Measurements from ENCODE around the gene PAPSS2.
"Not testable (repeated sequence)": the region's sequence is repeated elsewhere in the genome, so short reads cannot be mapped to it uniquely, and the experiment has no call there.

PAPSS2 gene

DNA sequence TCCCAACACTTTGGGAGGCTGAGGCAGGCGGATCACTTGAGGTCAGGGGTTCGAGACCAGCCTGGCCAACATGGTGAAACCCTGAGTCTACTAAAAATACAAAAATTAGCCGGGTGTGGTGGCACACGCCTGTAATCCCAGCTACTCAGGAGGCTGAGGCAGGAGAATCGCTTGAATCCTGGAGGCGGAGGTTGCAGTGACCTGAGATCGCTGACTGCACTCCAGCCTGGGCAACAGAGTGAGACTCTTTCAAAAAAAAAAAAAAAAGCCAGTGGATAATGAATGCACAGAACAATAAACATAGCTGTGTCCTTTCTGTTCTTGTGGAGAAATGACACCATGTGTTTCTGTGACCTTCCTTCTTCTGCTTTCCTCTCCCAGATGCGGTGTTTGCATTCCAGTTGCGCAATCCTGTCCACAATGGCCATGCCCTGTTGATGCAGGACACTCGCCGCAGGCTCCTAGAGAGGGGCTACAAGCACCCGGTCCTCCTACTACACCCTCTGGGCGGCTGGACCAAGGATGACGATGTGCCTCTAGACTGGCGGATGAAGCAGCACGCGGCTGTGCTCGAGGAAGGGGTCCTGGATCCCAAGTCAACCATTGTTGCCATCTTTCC lies 83.4 kb downstream of the PAPSS2 start:
- not testable (repeated sequence) for H3K9me3 ChIP-seq (ENCODE audit: control insufficient read depth, low read length); H3K27ac ChIP-seq (ENCODE audit: insufficient read depth, low read depth, low read length, poor library complexity, severe bottlenecking); H3K4me3 ChIP-seq (ENCODE audit: insufficient read depth, low read depth, low read length); H3K36me3 ChIP-seq (ENCODE audit: control insufficient read depth, insufficient read depth, low read length); H3K4me1 ChIP-seq (ENCODE audit: control insufficient read depth, insufficient read depth, low read length); H3K27me3 ChIP-seq (ENCODE audit: control insufficient read depth, insufficient read depth, low read length, poor library complexity, severe bottlenecking)
- 96% methylated on average over 18 of the region's 18 CpGs for WGBS, 2 experiments

DNA sequence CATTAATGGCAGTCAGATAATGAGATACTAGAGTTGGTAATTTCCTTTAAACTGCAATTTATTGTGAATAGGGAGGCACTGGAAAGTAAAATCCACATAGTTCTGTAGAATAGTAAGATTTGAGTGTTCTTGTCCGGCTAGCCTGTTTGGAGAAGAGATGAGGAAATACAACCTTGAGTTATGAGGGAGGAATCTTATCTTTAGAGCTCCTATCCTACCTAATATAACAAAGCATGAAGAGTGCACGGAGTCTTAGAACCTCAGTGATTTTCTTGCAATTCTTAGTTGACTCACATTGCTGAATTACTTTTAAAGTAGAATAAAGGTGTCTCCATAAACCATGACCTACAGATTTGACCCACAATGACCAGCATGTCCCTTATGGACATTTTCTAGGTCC lies 84.9 kb downstream of the PAPSS2 start:
- no peaks in the 10 kb centered on the region for H3K9me3 ChIP-seq (ENCODE audit: control insufficient read depth, low read length)
- no peaks in the 10 kb centered on the region for H3K4me1 ChIP-seq (ENCODE audit: control insufficient read depth, insufficient read depth, low read length)
- H3K4me3 ChIP-seq (ENCODE audit: insufficient read depth, low read depth, low read length): no peak overlapping the region
- no peaks in the 10 kb centered on the region for H3K36me3 ChIP-seq (ENCODE audit: control insufficient read depth, insufficient read depth, low read length)
- no peak overlapping the region for H3K27ac ChIP-seq (ENCODE audit: insufficient read depth, low read depth, low read length, poor library complexity, severe bottlenecking)
- 92 to 100% methylated on average over 2 of the region's 2 CpGs for WGBS, 2 experiments
- H3K27me3 ChIP-seq (ENCODE audit: control insufficient read depth, insufficient read depth, low read length, poor library complexity, severe bottlenecking): no peaks in the 10 kb centered on the region

DNA sequence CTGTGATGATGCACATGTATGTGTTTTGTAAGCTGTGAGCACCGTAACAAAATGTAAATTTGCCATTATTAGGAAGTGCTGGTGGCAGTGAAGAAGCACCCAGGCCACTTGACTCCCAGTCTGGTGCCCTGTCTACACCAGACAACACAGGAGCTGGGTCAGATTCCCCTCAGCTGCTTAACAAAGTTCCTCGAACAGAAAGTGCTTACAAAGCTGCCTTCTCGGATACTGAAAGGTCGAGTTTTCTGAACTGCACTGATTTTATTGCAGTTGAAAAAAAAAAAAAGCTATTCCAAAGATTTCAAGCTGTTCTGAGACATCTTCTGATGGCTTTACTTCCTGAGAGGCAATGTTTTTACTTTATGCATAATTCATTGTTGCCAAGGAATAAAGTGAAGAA lies 87.2 kb downstream of the PAPSS2 start:
- H3K27me3 ChIP-seq (ENCODE audit: control insufficient read depth, insufficient read depth, low read length, poor library complexity, severe bottlenecking): no peaks in the 10 kb centered on the region
- 88 to 93% methylated on average over 4 of the region's 4 CpGs for WGBS, 2 experiments
- H3K9me3 ChIP-seq (ENCODE audit: control insufficient read depth, low read length): no peaks in the 10 kb centered on the region
- no peak overlapping the region for H3K27ac ChIP-seq (ENCODE audit: insufficient read depth, low read depth, low read length, poor library complexity, severe bottlenecking)
- H3K4me1 ChIP-seq (ENCODE audit: control insufficient read depth, insufficient read depth, low read length): no peaks in the 10 kb centered on the region
- no peak overlapping the region for H3K4me3 ChIP-seq (ENCODE audit: insufficient read depth, low read depth, low read length)
- no peaks in the 10 kb centered on the region for H3K36me3 ChIP-seq (ENCODE audit: control insufficient read depth, insufficient read depth, low read length)

DNA sequence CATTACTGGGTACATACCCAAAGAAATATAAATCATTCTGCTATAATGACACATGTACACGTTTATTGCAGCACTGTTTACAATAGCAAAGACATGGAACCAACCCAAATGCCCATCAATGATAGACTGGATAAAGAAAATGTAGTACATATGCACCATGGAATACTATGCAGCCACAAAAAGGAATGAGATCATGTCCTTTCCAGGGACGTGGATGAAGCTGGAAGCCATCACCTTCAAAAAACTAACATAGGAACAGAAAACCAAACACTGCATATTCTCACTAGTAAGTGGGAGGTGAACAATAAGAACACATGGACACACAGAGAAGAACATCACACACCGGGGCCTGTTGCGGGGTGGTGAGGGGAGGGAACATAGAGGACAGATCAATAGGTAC lies 88.6 kb downstream of the PAPSS2 start:
- H3K4me3 ChIP-seq (ENCODE audit: insufficient read depth, low read depth, low read length); H3K36me3 ChIP-seq (ENCODE audit: control insufficient read depth, insufficient read depth, low read length); H3K27me3 ChIP-seq (ENCODE audit: control insufficient read depth, insufficient read depth, low read length, poor library complexity, severe bottlenecking); H3K27ac ChIP-seq (ENCODE audit: insufficient read depth, low read depth, low read length, poor library complexity, severe bottlenecking); H3K9me3 ChIP-seq (ENCODE audit: control insufficient read depth, low read length); H3K4me1 ChIP-seq (ENCODE audit: control insufficient read depth, insufficient read depth, low read length): not testable (repeated sequence)
- WGBS, 2 experiments: 87 to 94% methylated on average over 4 of the region's 4 CpGs

DNA sequence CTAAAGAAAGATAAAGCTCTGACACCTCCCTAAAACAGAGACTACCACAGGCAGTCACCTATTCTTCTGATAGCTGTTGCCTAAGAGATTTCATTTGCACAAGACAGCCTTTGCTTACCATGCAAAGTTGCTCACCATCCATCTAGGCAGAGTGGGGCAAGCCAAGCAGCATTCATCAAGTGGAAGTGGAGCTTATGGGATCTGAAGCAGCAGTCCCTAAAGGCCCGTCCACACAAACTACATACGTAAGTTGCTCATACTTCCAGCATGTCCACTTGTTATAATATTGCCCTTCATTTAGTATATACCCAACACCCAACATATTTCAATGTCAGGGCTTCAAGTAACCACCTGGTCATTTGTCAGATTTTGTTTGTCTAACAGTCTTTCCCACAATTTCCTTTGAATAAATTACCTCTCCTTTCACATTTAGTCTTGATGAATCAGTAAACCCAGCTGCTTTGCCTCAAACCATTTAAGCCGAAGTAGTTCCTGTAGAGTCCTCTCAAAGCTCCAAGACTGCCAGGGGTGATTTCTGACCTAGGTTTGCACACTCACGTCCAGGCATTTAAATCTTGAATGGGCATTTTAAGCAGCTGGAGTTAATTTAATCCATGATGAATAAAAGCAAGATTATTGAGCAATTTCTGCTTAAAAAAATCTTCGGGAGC lies 90.5 kb downstream of the PAPSS2 start:
- 84 to 87% methylated on average over 5 of the region's 5 CpGs for WGBS, 2 experiments
- no peak overlapping the region for H3K27ac ChIP-seq (ENCODE audit: insufficient read depth, low read depth, low read length, poor library complexity, severe bottlenecking)

DNA sequence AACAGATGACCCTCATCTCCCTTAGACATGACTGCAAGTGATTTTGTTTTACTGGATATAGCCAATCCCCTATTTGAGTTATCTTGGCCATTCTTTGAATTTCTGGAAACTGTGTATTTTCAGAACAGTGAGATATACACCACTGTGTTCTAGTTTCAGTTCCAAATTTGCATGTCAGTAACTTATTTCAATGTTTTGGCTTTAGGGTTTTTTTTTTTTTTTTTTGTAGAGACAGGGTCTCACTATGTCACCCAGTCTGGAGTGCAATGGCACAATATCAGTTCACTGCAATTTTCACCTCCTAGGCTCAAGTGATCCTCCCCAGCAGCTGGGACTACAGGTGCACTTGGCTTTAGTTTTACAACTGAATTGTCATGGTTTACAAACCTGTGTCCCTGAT lies 91.1 kb downstream of the PAPSS2 start:
- Histone ChIP-seq H3K4me1 (ENCODE audit: control insufficient read depth, insufficient read depth, low read length) (no peaks in the 10 kb centered on the region), H3K4me3 (ENCODE audit: insufficient read depth, low read depth, low read length) (no peak overlapping the region), H3K9me3 (ENCODE audit: control insufficient read depth, low read length) (no peaks in the 10 kb centered on the region), H3K36me3 (ENCODE audit: control insufficient read depth, insufficient read depth, low read length) (peaks cover 2% of the 10 kb centered on the region), H3K27me3 (ENCODE audit: control insufficient read depth, insufficient read depth, low read length, poor library complexity, severe bottlenecking) (no peaks in the 10 kb centered on the region), H3K27ac (ENCODE audit: insufficient read depth, low read depth, low read length, poor library complexity, severe bottlenecking) (no peak overlapping the region)

More for the DNA sequence above, 90.5 kb downstream of the PAPSS2 start:
- H3K9me3 ChIP-seq (ENCODE audit: control insufficient read depth, low read length): no peaks in the 10 kb centered on the region
- H3K36me3 ChIP-seq (ENCODE audit: control insufficient read depth, insufficient read depth, low read length): no peaks in the 10 kb centered on the region
- no peaks in the 10 kb centered on the region for H3K4me1 ChIP-seq (ENCODE audit: control insufficient read depth, insufficient read depth, low read length)
- no peaks in the 10 kb centered on the region for H3K27me3 ChIP-seq (ENCODE audit: control insufficient read depth, insufficient read depth, low read length, poor library complexity, severe bottlenecking)
- no peak overlapping the region for H3K4me3 ChIP-seq (ENCODE audit: insufficient read depth, low read depth, low read length)

DNA sequence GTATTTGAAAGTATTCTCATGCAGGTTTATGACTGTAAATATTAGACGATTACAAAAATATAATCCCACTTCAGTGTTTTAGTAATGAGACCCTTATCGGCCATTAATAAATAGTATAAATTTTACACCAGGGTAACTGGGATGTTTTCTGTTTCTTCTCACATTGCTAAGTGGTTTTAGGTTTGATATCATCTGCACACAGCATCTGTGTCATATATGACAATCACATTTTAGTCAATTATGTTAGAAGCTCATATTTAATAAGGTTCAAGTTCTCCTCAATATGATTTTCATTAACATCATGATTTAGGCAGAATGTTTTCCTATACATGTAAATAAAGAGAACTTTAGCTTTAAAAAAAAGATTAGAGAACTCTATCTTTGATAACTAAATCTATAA lies 91.6 kb downstream of the PAPSS2 start:
- WGBS, 2 experiments: 88 to 90% methylated on average over 2 of the region's 2 CpGs
- no peaks in the 10 kb centered on the region for H3K27me3 ChIP-seq (ENCODE audit: control insufficient read depth, insufficient read depth, low read length, poor library complexity, severe bottlenecking)
- H3K9me3 ChIP-seq (ENCODE audit: control insufficient read depth, low read length): no peaks in the 10 kb centered on the region
- H3K4me3 ChIP-seq (ENCODE audit: insufficient read depth, low read depth, low read length): no peak overlapping the region
- no peak overlapping the region for H3K27ac ChIP-seq (ENCODE audit: insufficient read depth, low read depth, low read length, poor library complexity, severe bottlenecking)
- H3K4me1 ChIP-seq (ENCODE audit: control insufficient read depth, insufficient read depth, low read length): no peaks in the 10 kb centered on the region
- peaks cover 7% of the 10 kb centered on the region for H3K36me3 ChIP-seq (ENCODE audit: control insufficient read depth, insufficient read depth, low read length)

DNA sequence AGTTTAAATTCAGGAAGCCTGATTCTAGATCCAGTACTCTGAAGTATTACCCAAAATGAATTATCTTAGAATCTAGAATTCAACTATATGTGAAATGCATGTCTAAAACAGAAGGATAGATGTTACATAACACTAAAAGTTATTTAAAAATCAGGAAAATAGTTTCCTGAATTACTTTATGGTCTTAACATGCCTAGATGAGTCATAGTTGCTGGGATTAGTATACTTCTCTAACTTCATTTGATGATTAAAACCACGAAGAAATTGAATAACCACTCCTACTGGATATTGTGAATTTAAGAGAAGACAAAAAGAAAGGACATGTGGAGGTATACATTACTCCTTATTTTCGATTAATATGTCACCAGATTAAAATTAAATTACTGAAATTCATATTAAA lies 92.9 kb downstream of the PAPSS2 start:
- no CpG with 5 or more reads among the region's 2 CpGs for WGBS, 2 experiments
- no peak overlapping the region for H3K4me3 ChIP-seq (ENCODE audit: insufficient read depth, low read depth, low read length)
- no peaks in the 10 kb centered on the region for H3K4me1 ChIP-seq (ENCODE audit: control insufficient read depth, insufficient read depth, low read length)
- no peaks in the 10 kb centered on the region for H3K27me3 ChIP-seq (ENCODE audit: control insufficient read depth, insufficient read depth, low read length, poor library complexity, severe bottlenecking)
- H3K9me3 ChIP-seq (ENCODE audit: control insufficient read depth, low read length): no peaks in the 10 kb centered on the region
- no peak overlapping the region for H3K27ac ChIP-seq (ENCODE audit: insufficient read depth, low read depth, low read length, poor library complexity, severe bottlenecking)
- H3K36me3 ChIP-seq (ENCODE audit: control insufficient read depth, insufficient read depth, low read length): peaks cover 12% of the 10 kb centered on the region

DNA sequence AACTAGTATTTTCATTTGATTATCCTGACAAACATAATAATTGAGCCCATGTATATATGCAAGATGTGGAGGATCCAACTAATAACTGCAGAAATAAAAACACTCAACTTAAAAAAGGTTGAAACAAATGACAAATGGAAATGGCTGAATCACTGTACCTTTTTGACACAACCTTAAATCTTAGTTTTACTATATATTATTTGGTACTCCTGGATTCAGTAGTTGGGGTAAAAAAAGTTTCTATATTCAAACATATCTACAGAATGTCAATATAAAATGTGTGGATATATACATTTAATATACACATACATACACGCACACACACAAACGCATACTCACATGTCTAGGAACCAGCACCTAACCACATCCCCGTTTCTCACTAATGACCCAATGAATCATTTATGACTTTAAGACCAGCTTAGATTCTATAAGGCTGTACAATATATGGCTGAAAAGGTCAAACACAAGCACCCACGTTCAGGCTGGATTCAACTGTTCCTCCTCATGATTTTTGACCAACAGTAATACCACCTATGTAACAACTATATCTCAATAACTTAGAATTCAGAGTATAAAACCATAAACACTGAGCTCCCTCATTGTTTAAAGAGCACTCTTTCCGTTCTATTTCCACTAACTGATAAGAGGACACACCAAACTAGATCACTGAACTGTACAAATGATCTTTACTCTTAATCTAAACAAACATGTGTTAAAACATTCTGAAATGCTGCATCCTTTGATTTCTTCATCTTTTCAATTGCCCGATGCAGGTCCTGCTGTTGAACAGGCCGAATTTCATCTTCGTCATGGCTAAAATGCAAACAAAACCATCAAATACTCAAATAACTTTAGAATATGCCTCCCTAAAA lies 94.6 kb downstream of the PAPSS2 start:
- Histone ChIP-seq H3K4me3 (ENCODE audit: insufficient read depth, low read depth, low read length) (no peak overlapping the region), H3K27ac (ENCODE audit: insufficient read depth, low read depth, low read length, poor library complexity, severe bottlenecking) (no peak overlapping the region), H3K27me3 (ENCODE audit: control insufficient read depth, insufficient read depth, low read length, poor library complexity, severe bottlenecking) (no peaks in the 10 kb centered on the region), H3K9me3 (ENCODE audit: control insufficient read depth, low read length) (no peaks in the 10 kb centered on the region), H3K4me1 (ENCODE audit: control insufficient read depth, insufficient read depth, low read length) (no peaks in the 10 kb centered on the region), H3K36me3 (ENCODE audit: control insufficient read depth, insufficient read depth, low read length) (peaks cover 12% of the 10 kb centered on the region)
- 92 to 96% methylated on average over 7 to 8 of the region's 8 CpGs for WGBS, 2 experiments

DNA sequence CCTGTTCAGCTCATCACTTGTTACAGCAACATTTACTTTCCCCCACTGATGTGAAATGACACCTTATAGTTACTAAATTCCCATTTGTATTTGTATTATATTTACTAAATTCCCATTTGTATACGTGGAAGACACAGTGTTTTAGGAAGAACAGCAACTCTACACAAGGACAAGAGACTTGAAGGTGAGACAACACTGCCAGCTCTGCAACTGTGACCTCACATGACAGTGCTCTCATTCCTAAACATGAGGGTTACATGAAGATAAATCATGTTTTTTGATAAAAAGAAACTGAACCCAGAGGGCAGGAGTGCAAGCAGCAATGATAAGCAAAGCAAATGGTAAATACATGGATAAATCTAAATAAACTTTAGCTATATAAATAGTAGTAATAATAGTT lies 98.0 kb downstream of the PAPSS2 start:
- Histone ChIP-seq H3K9me3 (ENCODE audit: control insufficient read depth, low read length) (no peaks in the 10 kb centered on the region), H3K4me1 (ENCODE audit: control insufficient read depth, insufficient read depth, low read length) (no peaks in the 10 kb centered on the region), H3K27ac (ENCODE audit: insufficient read depth, low read depth, low read length, poor library complexity, severe bottlenecking) (no peak overlapping the region), H3K27me3 (ENCODE audit: control insufficient read depth, insufficient read depth, low read length, poor library complexity, severe bottlenecking) (no peaks in the 10 kb centered on the region), H3K4me3 (ENCODE audit: insufficient read depth, low read depth, low read length) (no peak overlapping the region), H3K36me3 (ENCODE audit: control insufficient read depth, insufficient read depth, low read length) (peaks cover 14% of the 10 kb centered on the region)
- 86 to 88% methylated on average over 1 of the region's 1 CpG for WGBS, 2 experiments
